DMS114 treated with DMSO at 0.1 percent for 48 hours (cell line): Measurements from ENCODE around the gene CLEC14A.

Source experiments
- DNase-seq: peaks from one replicate; lab custom pipeline; 2025; ENCODE audit not compliant: unreplicated experiment; lab: John Stamatoyannopoulos, UW

The CLEC14A gene, protein sequence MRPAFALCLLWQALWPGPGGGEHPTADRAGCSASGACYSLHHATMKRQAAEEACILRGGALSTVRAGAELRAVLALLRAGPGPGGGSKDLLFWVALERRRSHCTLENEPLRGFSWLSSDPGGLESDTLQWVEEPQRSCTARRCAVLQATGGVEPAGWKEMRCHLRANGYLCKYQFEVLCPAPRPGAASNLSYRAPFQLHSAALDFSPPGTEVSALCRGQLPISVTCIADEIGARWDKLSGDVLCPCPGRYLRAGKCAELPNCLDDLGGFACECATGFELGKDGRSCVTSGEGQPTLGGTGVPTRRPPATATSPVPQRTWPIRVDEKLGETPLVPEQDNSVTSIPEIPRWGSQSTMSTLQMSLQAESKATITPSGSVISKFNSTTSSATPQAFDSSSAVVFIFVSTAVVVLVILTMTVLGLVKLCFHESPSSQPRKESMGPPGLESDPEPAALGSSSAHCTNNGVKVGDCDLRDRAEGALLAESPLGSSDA

GRCh38 chr14:38255673-38256532 is at the start of gene CLEC14A:
Gene CLEC14A, minus strand, starts transcription at chr14:38256093. Its CDS starts 71 bp downstream, at chr14:38256022.
- DNase-seq = no peak

- DNase-seq = no peak
These were observed 47.1 kb upstream of the CLEC14A start for GRCh38 chr14:38302966-38303365.

DNA sequence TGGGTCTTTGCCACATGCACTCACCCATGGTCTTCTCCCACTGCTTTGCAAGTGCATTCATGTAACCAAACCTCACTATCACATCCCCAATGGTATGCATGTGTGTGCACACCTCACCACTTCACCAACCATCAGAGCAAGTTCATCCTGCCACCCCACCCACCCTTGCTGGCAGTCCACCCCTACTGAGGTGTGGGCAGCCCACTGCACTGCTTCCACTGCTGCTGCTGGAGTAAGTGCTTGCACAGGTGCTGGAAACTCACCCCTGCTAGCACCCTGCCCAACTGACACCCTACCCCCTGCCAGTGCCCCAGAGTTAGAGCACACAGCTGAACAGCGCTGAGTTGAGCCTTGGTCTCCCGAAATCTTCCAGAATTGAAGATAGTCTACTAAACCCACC is 46.1 kb upstream of the CLEC14A start:
- DNase-seq = no peak

DNA sequence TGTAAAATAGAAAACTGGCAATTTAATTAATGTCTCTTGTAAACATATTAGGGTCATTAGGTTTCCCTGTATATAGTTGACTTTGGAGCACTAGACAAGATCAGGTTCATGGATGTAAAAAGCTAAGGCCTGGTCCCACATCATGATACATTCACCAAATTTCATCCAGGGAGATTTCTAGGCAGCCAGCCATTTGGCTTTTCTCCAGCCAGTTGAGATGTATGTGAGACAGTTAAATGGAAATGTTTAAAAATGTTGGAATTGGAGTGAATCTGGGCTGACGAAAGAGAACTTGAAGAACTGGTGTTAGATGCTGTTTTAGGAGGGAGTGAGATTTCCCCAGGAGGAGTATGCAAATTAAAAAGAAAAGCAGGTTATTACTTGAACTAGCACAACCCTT is 41.8 kb upstream of the CLEC14A start:
- no peak for DNase-seq

GRCh38 chr14:38291681-38292467 is 36.0 kb upstream of the CLEC14A start:
- DNase-seq = no peak

GRCh38 chr14:38290601-38291188 is 34.8 kb upstream of the CLEC14A start:
- no peak for DNase-seq

DNA sequence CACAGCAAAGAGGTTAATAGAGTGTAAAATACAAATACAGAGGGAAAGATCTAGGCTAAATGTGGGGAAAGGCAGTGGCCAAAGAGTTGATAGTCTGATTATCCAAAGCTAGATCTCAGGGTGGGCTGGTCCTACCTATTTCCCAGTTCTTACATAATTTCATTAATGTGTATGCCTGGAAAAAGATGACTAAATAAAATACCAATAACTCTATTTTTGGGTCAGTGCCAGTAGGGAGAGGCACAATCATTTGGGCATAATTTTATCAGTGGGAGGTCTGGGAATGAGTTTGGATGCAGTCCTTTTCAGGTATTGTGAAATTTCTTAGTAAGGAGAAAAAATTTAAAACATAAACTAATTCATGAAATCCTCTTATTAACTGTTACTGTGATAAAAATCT is 30.6 kb upstream of the CLEC14A start:
- DNase-seq = no peak

- DNase-seq = no peak
These were observed 30.1 kb upstream of the CLEC14A start for GRCh38 chr14:38285962-38286361.

DNA sequence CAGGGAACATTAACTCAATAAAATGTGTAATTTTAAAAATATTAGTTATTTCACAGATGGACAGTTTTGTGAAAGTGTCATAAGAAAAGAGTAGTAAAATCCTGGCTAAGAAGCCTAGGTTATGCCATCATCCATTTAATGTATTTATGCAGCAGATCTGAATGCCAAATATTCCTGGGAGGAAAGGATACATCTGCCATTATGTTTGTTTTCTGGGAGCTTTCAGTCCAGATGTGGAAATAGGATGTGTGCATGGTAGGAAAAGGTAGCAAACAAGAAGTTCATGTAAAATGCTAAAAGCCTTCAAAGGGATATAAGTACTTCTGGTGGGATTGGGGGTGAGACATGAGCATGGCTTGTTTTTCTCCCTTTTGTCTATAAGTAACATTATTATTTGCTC is 27.0 kb upstream of the CLEC14A start:
- DNase-seq = no peak

DNA sequence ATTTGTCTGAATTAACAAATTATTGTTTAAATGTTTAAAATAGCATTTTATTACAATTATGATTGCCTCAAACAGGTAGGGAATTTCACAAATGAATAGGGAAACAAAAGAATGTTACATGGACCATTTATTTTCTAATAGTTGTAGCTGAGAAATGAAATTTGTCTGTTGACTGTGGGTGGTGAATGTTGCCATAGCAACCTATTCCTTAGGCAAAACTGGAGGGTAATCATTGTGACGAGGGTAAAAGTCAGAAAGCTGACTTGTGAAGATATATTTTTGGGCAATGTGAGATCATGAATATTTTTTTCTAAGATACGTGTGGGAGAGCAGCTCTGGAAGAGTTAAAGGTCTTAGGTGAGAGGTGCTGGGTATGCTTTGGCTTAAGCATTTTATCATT is 24.2 kb upstream of the CLEC14A start:
- DNase-seq = no peak

- DNase-seq = no peak
These were observed 23.7 kb upstream of the CLEC14A start for GRCh38 chr14:38279572-38279971.

GRCh38 chr14:38278035-38278434 is 22.1 kb upstream of the CLEC14A start:
- DNase-seq = no peak

- DNase-seq = no peak
These were observed 7.0 kb upstream of the CLEC14A start for GRCh38 chr14:38262844-38263243.

DNA sequence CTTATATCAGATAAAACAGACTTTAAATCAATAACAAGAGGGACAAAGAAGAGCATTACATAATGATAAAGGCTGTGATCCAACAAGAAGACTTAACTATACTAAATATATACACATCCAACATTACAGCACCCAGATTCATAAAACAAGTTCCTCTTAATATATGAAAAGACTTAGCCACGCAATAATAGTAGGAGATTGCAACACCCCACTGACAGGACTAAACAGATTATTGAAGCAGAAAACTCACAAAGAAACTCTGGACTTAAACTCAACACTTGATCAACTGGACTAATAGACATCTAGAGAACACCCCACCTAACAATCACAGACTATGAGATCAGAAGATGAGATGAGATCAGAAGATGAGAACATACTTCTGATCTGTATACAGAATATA is 5.7 kb upstream of the CLEC14A start:
- no peak for DNase-seq

- DNase-seq = no peak
These were observed 1.6 kb upstream of the CLEC14A start for GRCh38 chr14:38257507-38257906.

- no peak for DNase-seq
These were observed 594 bp upstream of the CLEC14A start for GRCh38 chr14:38256533-38256840.

DNA sequence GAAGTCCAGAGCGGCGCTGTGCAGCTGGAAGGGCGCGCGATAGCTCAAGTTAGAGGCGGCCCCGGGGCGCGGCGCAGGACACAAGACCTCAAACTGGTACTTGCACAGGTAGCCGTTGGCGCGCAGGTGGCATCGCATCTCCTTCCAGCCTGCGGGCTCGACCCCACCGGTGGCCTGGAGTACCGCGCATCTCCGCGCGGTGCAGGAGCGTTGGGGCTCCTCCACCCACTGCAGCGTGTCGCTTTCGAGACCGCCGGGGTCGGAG is 553 bp downstream of the CLEC14A start:
- DNase-seq = no peak

DNA sequence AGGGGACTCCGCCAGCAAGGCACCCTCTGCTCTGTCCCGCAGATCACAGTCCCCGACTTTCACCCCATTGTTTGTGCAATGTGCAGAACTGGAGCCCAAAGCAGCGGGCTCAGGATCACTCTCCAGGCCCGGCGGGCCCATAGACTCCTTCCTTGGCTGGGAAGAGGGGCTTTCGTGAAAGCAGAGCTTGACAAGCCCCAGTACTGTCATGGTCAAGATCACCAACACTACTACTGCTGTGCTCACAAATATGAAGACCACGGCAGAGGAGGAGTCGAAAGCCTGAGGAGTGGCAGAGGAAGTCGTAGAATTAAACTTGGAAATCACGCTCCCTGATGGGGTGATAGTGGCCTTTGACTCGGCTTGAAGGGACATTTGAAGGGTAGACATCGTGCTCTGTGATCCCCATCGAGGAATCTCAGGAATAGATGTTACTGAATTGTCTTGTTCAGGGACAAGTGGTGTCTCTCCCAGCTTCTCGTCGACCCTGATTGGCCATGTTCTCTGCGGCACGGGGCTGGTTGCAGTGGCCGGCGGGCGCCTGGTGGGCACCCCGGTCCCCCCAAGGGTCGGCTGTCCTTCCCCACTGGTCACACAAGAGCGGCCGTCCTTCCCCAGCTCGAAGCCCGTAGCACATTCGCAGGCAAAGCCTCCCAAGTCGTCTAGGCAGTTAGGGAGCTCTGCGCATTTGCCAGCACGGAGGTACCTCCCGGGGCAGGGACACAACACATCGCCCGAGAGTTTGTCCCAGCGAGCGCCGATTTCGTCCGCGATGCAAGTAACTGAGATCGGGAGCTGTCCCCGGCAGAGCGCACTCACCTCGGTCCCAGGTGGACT is 1.1 kb downstream of the CLEC14A start:
- no peak for DNase-seq

- DNase-seq = no peak
These were observed 2.2 kb downstream of the CLEC14A start for GRCh38 chr14:38253676-38254075.

GRCh38 chr14:38252066-38252710 is 3.7 kb downstream of the CLEC14A start:
- no peak for DNase-seq
